H1 (cell line): ENCODE data around the gene MICU1. TPM values are rescaled to one million over a fixed set of nuclear protein-coding genes. Genes with fewer than 3 reads are reported as not detected.

Source experiments
- CTCF ChIA-PET: fragments of 300-600 bp; sonication (Branson Sonifier 250); formaldehyde crosslinking; loops from one replicate; lab custom pipeline; 2021; ENCODE audit not compliant: partially characterized antibody; lab: Charles Lee
- POLR2A ChIA-PET: fragments of 300-600 bp; sonication (Branson Sonifier 250); formaldehyde crosslinking; loops from one replicate; lab custom pipeline; 2021; ENCODE audit warnings: inconsistent platforms; ENCODE audit not compliant: partially characterized antibody; lab: Charles Lee
- DNase-seq, 2 experiments: peaks; one replicate each; pipeline versions ENCODE4 v3.0.0 to v3.0.0-alpha.2; 2010 to 2022; ENCODE audit warnings: low spot score in 2 of 2, low read depth in 1 of 2, mixed read lengths in 1 of 2
- FAIRE-seq: peaks from 2 replicates; lab custom pipeline; 2011; peaks lifted over from hg19 to GRCh38; lab: Jason Lieb, UNC
- H2AFZ ChIP-seq: 2 replicates; pipeline ENCODE4 v1.8.1; 2012; ENCODE audit warnings: low read length, inconsistent platforms
- H2AK5ac ChIP-seq: 2 replicates; pipeline ENCODE4 v1.6.1; 2013; ENCODE audit warnings: low read depth, low read length
- H2BK120ac ChIP-seq: replicated peaks from 2 replicates; pipeline ENCODE3; 2013; ENCODE audit warnings: low read depth, low read length, inconsistent platforms
- H2BK12ac ChIP-seq: 2 replicates; pipeline ENCODE4 v1.6.1; 2013; ENCODE audit warnings: low read depth, low read length
- H2BK15ac ChIP-seq: 2 replicates; pipeline ENCODE4 v1.6.1; 2013; ENCODE audit warnings: low read length
- H2BK20ac ChIP-seq: 2 replicates; pipeline ENCODE4 v1.6.1; 2013; ENCODE audit warnings: low read length
- H2BK5ac ChIP-seq: 2 replicates; pipeline ENCODE4 v1.6.1; 2013; ENCODE audit warnings: low read depth, low read length
- H3K14ac ChIP-seq: 2 replicates; pipeline ENCODE4 v1.6.1; 2013; ENCODE audit warnings: inconsistent platforms; ENCODE audit not compliant: insufficient read length
- H3K18ac ChIP-seq: 2 replicates; pipeline ENCODE4 v1.6.1; 2013; ENCODE audit warnings: low read length; ENCODE audit errors: extremely low read depth
- H3K23ac ChIP-seq: 2 replicates; pipeline ENCODE4 v1.6.1; 2013; ENCODE audit warnings: inconsistent platforms; ENCODE audit not compliant: insufficient read length
- H3K23me2 ChIP-seq: 2 replicates; pipeline ENCODE4 v1.6.1; 2013; ENCODE audit warnings: low read depth, low read length
- H3K27ac ChIP-seq: 2 replicates; pipeline ENCODE4 v1.6.1; 2011; ENCODE audit warnings: low read depth, low read length, inconsistent platforms
- H3K27me3 ChIP-seq, 4 experiments: replicated peaks in 1 of 4; 1 replicate in 1 of 4; 2 replicates in 3 of 4; pipeline versions ENCODE4 v1.6.1 to v1.8.1; 2011 to 2013; ENCODE audit warnings: low read length in 3 of 4, mild to moderate bottlenecking in 3 of 4, inconsistent platforms in 2 of 4, mixed read lengths in 2 of 4, moderate library complexity in 1 of 4; ENCODE audit not compliant: control insufficient read depth in 3 of 4, insufficient read depth in 3 of 4; ENCODE audit errors: extremely low read depth in 1 of 4
- H3K36me3 ChIP-seq, 4 experiments: 2 replicates each; pipeline versions ENCODE4 v1.6.1 to v1.8.1; 2011 to 2013; ENCODE audit warnings: mild to moderate bottlenecking in 4 of 4, low read length in 3 of 4, moderate library complexity in 2 of 4, control low read depth in 1 of 4, inconsistent platforms in 1 of 4; ENCODE audit not compliant: insufficient read depth in 4 of 4, control insufficient read depth in 2 of 4
- H3K4ac ChIP-seq: replicated peaks from 2 replicates; pipeline ENCODE3; 2013; ENCODE audit warnings: low read length, low read depth, mixed read lengths, inconsistent platforms; ENCODE audit not compliant: insufficient read length
- H3K4me1 ChIP-seq, 4 experiments: replicated peaks in 1 of 4; 1 replicate in 1 of 4; 2 replicates in 3 of 4; pipeline versions ENCODE4 v1.6.1 to v1.8.1; 2011 to 2013; ENCODE audit warnings: low read length in 3 of 4, inconsistent platforms in 2 of 4, mixed read lengths in 1 of 4; ENCODE audit not compliant: insufficient read depth in 4 of 4, control insufficient read depth in 3 of 4
- H3K4me2 ChIP-seq, 2 experiments: 2 replicates each; pipeline versions ENCODE4 v1.6.1 to v1.8.1; 2011 to 2013; ENCODE audit warnings: low read depth in 2 of 2, low read length in 2 of 2, control low read depth in 1 of 2, inconsistent platforms in 1 of 2, mild to moderate bottlenecking in 1 of 2; ENCODE audit not compliant: insufficient read depth in 1 of 2
- H3K4me3 ChIP-seq, 4 experiments: fragments of 200-600, 300-600 bp in 1 of 4; sonication (generic), shearing (Covaris generic), sonication (Bioruptor Twin) in 1 of 4; 2 replicates each; pipeline versions ENCODE4 v1.5.1 to v1.8.1; 2011 to 2016; ENCODE audit warnings: low read length in 4 of 4, low read depth in 3 of 4, control low read depth in 2 of 4, inconsistent platforms in 2 of 4, mild to moderate bottlenecking in 2 of 4, mixed read lengths in 1 of 4, moderate library complexity in 1 of 4; ENCODE audit not compliant: insufficient read depth in 2 of 4; ENCODE audit errors: extremely low read depth in 1 of 4
- H3K56ac ChIP-seq: replicated peaks from 2 replicates; pipeline ENCODE3; 2013; ENCODE audit warnings: low read depth, mild to moderate bottlenecking, mixed read lengths, low read length, inconsistent platforms; ENCODE audit not compliant: insufficient read length
- H3K79me1 ChIP-seq: 2 replicates; pipeline ENCODE4 v1.6.1; 2013; ENCODE audit warnings: low read depth, low read length, control low read depth
- H3K79me2 ChIP-seq, 2 experiments: 2 replicates each; pipeline versions ENCODE4 v1.6.1 to v1.8.1; 2012 to 2013; ENCODE audit warnings: low read length in 2 of 2, mild to moderate bottlenecking in 2 of 2, inconsistent platforms in 1 of 2; ENCODE audit not compliant: insufficient read depth in 2 of 2, control insufficient read depth in 1 of 2
- H3K9ac ChIP-seq, 4 experiments: replicated peaks in 1 of 4; 1 replicate in 1 of 4; 2 replicates in 3 of 4; pipeline versions ENCODE4 v1.6.1 to v1.8.1; 2011 to 2013; ENCODE audit warnings: low read depth in 3 of 4, low read length in 3 of 4, control low read depth in 2 of 4, mild to moderate bottlenecking in 2 of 4, moderate library complexity in 2 of 4, inconsistent platforms in 1 of 4; ENCODE audit errors: extremely low read depth in 1 of 4
- H3K9me3 ChIP-seq, 2 experiments: 2 replicates each; pipeline versions ENCODE4 v1.6.1 to v1.8.1; 2012 to 2013; ENCODE audit warnings: mild to moderate bottlenecking in 2 of 2, moderate library complexity in 2 of 2, control low read depth in 1 of 2, inconsistent platforms in 1 of 2, low read depth in 1 of 2, low read length in 1 of 2, mixed read lengths in 1 of 2; ENCODE audit not compliant: insufficient read depth in 2 of 2
- H4K20me1 ChIP-seq, 2 experiments: replicated peaks in 1 of 2; 2 replicates each; pipeline versions ENCODE3 to v1.8.1; 2011 to 2013; ENCODE audit warnings: inconsistent platforms in 2 of 2, low read length in 2 of 2, mild to moderate bottlenecking in 1 of 2; ENCODE audit not compliant: insufficient read depth in 2 of 2, control insufficient read depth in 1 of 2
- H4K5ac ChIP-seq: 2 replicates; pipeline ENCODE4 v1.6.1; 2013; ENCODE audit warnings: low read length, low read depth, mixed read lengths, inconsistent platforms; ENCODE audit not compliant: insufficient read length
- H4K8ac ChIP-seq: 2 replicates; pipeline ENCODE4 v1.8.0; 2013; ENCODE audit warnings: mild to moderate bottlenecking, moderate library complexity, low read length, inconsistent platforms; ENCODE audit not compliant: insufficient read depth; ENCODE audit errors: extremely low read depth
- H4K91ac ChIP-seq: replicated peaks from 2 replicates; pipeline ENCODE3; 2013; ENCODE audit warnings: low read length, mixed read lengths, inconsistent platforms; ENCODE audit not compliant: insufficient read length
- CBX8 ChIP-seq: fragments of 300-800, 300-1000 bp; sonication (generic); IDR thresholded peaks from 2 replicates; pipeline ENCODE4 v1.7.1; 2016; ENCODE audit warnings: low read depth, low read length, borderline replicate concordance
- CEBPB ChIP-seq: IDR thresholded peaks from 2 replicates; pipeline ENCODE4 v1.6.1; 2012; ENCODE audit warnings: low read depth, low read length
- CREB1 ChIP-seq: IDR thresholded peaks from 2 replicates; pipeline ENCODE4 v1.6.1; 2012; ENCODE audit warnings: inconsistent platforms
- EGR1 ChIP-seq: IDR thresholded peaks from 2 replicates; pipeline ENCODE4 v1.6.1; 2011; ENCODE audit warnings: low read depth, low read length, borderline replicate concordance
- FOSL1 ChIP-seq: IDR thresholded peaks from 2 replicates; pipeline ENCODE4 v1.6.1; 2011; ENCODE audit warnings: mild to moderate bottlenecking, low read depth, low read length, moderate library complexity; ENCODE audit not compliant: insufficient read depth
- KDM1A ChIP-seq: fragments of 200-600, 300-600 bp; sonication (generic); IDR thresholded peaks from 2 replicates; pipeline ENCODE4 v1.7.1; 2016; ENCODE audit warnings: mild to moderate bottlenecking, low read length, borderline replicate concordance
- MAX ChIP-seq: IDR thresholded peaks from 2 replicates; pipeline ENCODE4 v1.6.1; 2012; ENCODE audit warnings: inconsistent platforms
- RFX5 ChIP-seq: IDR thresholded peaks from 2 replicates; pipeline ENCODE4 v1.6.1; 2011; ENCODE audit warnings: low read depth, low read length, improper control_type of control experiment, borderline replicate concordance
- RXRA ChIP-seq: IDR thresholded peaks from 2 replicates; pipeline ENCODE4 v1.6.1; 2011; ENCODE audit warnings: low read depth, mild to moderate bottlenecking, low read length, moderate library complexity; ENCODE audit not compliant: insufficient read depth
- SP1 ChIP-seq: IDR thresholded peaks from 2 replicates; pipeline ENCODE4 v1.6.1; 2011; ENCODE audit warnings: low read depth, low read length
- SP2 ChIP-seq: IDR thresholded peaks from 2 replicates; pipeline ENCODE4 v1.6.1; 2012; ENCODE audit warnings: mild to moderate bottlenecking, low read length, inconsistent platforms
- TEAD4 ChIP-seq: IDR thresholded peaks from 2 replicates; pipeline ENCODE4 v1.6.1; 2012; ENCODE audit warnings: low read depth, low read length, inconsistent platforms, mixed read lengths
- USF2 ChIP-seq: IDR thresholded peaks from 2 replicates; pipeline ENCODE4 v1.6.1; 2011; ENCODE audit warnings: low read length, improper control_type of control experiment
- YY1 ChIP-seq: IDR thresholded peaks from 2 replicates; pipeline ENCODE4 v1.6.1; 2011; ENCODE audit warnings: low read depth, mild to moderate bottlenecking, low read length
- WGBS, 2 experiments: shearing (Covaris generic) in 1 of 2; methylation state at CpG; one replicate each; pipeline versions ENCODE4 v1.1.6 to v1.1.7; 2013 to 2015; ENCODE audit warnings: low lambda C conversion rate in 2 of 2, mixed read lengths in 2 of 2, inconsistent platforms in 1 of 2, low coverage in 1 of 2, missing lambda C conversion rate in 1 of 2; ENCODE audit not compliant: insufficient replicate concordance in 2 of 2, insufficient coverage in 1 of 2, insufficient read length in 1 of 2; ENCODE audit errors: extremely low coverage in 1 of 2, missing lambda C conversion rate in 1 of 2; 5-methylcytosine and 5-hydroxymethylcytosine counted together
- polyA plus RNA-seq, 7 experiments: library from polyadenylated mRNA; depleted of rRNA in 3 of 7; stranded (reverse) in 5 of 7; unstranded in 2 of 7; fragments of >200 nt in 5 of 7; fragments of 200-250 nt in 2 of 7; gene quantifications; 1 replicate in 5 of 7; 2 replicates in 1 of 7; 4 replicates in 1 of 7; pipeline versions ENCODE4 v1.2.1 to v1.2.3, GENCODE V29; 2011 to 2013; ENCODE audit warnings: missing spikeins in 2 of 7, mixed read lengths in 2 of 7
- total RNA-seq: library from RNA; stranded (reverse); fragmentation: NEBNext Ultra II Directional; extraction: Animal tissue kit (Norgen Biotek cat#: 25700); gene quantifications from 2 replicates; pipeline ENCODE4 v1.2.1, GENCODE V29; 2021

Gene MICU1
- total and polyA plus RNA-seq, 2 of the 8 experiments (the other 6 are each of a cell fraction or from before 2014, with no cell fraction given), result 18.0 to 36.7 TPM

DNA sequence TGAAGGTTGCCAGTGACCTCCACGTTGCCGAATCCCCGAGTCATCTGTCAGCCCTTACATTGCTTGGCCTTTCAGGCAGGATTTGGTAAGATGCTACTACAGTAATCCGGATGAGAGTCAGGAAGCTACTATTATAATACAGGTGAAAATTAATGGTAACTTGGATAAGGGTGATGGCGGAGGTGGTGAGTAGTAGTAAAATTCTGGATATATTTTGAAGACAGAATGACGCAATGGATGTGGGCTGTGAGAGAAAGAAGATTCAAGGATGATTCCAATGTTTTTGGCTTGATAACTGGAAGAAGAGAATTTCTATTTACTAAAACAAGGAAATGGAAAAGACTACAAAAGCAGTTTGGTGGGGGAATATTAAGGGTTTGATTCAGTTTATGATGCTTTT is 269.8 kb downstream of the MICU1 start:
- H2AK5ac ChIP-seq, result no peak overlapping the region
- no peak overlapping the region for H2BK20ac ChIP-seq
- no peak overlapping the region for H2BK12ac ChIP-seq
- H3K4me3 ChIP-seq, result no peak overlapping the region
- no peak overlapping the region for H3K18ac ChIP-seq
- peaks cover 5 to 7% (median 6%) of the 10 kb centered on the region in 4 experiments; a peak in 6 of 7 replicates for H3K4me1 ChIP-seq
- H4K91ac ChIP-seq, result no peak overlapping the region
- peaks cover 8 to 31% of the 10 kb centered on the region in 2 experiments; a peak in 3 of 4 replicates for H3K79me2 ChIP-seq
- no peaks in the 10 kb centered on the region for H3K9me3 ChIP-seq
- no peak overlapping the region for H3K27ac ChIP-seq
- no peak overlapping the region for H2BK120ac ChIP-seq
- ChIA-PET POLR2A (no interaction called here), CTCF (interaction anchor here (0.6 kb wide), 1 partner anchor 557 kb away, joined by 4 read pairs; no protein-coding TSS in a partner anchor)
- no peak for FAIRE-seq
- no peaks in the 10 kb centered on the region for H3K27me3 ChIP-seq
- peaks cover 7% of the 10 kb centered on the region; the same call in 1 of the 2 replicates for H3K23me2 ChIP-seq
- no peak overlapping the region for H3K14ac ChIP-seq
- H2AFZ ChIP-seq, result no peak overlapping the region
- no peak overlapping the region for H3K9ac ChIP-seq
- H3K36me3 ChIP-seq, result peaks cover 0 to 3% (median 0%) of the 10 kb centered on the region in 4 experiments; a peak in 1 of 8 replicates
- no peak overlapping the region for H2BK5ac ChIP-seq
- no peak overlapping the region; a peak in 1 of 4 replicates for H3K4me2 ChIP-seq
- H3K23ac ChIP-seq, result no peak overlapping the region
- no peak overlapping the region for H4K5ac ChIP-seq
- peaks cover 0 to 3% of the 10 kb centered on the region in 2 experiments for H4K20me1 ChIP-seq
- H3K79me1 ChIP-seq, result peaks cover 19% of the 10 kb centered on the region
- H3K4ac ChIP-seq, result no peak overlapping the region
- H3K56ac ChIP-seq, result no peak overlapping the region
- no peak overlapping the region for H2BK15ac ChIP-seq
- DNase-seq, result no peak
- whole genome bisulfite sequencing, 2 experiments, result 94 to 100% methylated on average over 1 to 6 of the region's 6 CpGs
- no peak overlapping the region for H4K8ac ChIP-seq
- no peak for TF ChIP-seq SP1
- TF ChIP-seq TEAD4, result no peak
- TF ChIP-seq KDM1A, result no peak
- no peak for TF ChIP-seq FOSL1
- no peak for TF ChIP-seq CEBPB
- TF ChIP-seq RFX5, result no peak
- TF ChIP-seq RXRA, result no peak
- TF ChIP-seq SP2, result no peak
- no peak for TF ChIP-seq CREB1
- TF ChIP-seq USF2, result no peak
- no peak for TF ChIP-seq CBX8
- TF ChIP-seq EGR1, result no peak
- no peak for TF ChIP-seq MAX
- no peak for TF ChIP-seq YY1
